HG03108 (cell line): ENCODE data around the gene ANKRD42.

Experiments
- ATAC-seq: cut with Tn5 transposase; IDR thresholded peaks from one replicate; pipeline ENCODE4 v1.9.1; 2021; ENCODE audit warnings: moderate library complexity; ENCODE audit not compliant: unreplicated experiment

Gene ANKRD42

DNA sequence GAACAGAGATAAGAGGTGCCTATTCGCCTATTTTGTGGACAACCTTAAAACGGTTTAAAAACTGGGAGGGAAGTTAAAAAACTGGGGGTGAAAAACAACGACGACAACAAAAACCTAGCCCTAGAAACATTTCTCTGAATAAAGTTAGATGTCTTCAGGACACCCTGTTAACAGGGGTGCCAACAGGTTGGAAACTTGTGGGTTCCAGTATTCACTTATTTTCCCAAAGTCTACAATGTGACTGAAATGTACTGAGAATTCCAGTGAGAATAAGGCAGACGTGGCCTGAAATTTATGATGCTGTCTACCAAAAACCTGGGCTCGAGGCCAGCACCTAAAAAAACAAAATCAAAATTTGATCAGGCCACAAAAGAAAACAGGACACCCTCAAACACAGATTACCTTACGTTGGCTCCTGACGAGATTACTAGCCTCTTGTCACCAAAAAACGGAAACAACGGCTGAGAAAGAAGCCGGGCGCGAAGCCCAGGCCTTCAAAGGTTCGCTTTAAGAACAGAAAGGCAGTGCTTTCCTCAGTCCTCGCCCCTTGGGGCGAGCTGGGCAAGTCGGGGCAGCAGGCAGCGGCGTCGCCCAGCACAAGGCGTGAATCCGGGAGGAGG, 91.7 kb downstream of the ANKRD42 start:
- peak; percentile 41 for ATAC-seq

- ATAC-seq = peak; percentile 82
Measured at GRCh38 chr11:83285771-83286528, 92.4 kb downstream of the ANKRD42 start, which contains the start of gene CCDC90B. Gene CCDC90B (minus strand): TSS chr11:83286367. CDS start chr11:83285972, 395 bp downstream.

GRCh38 chr11:83287631-83288030, 94.1 kb downstream of the ANKRD42 start:
- no peak for ATAC-seq

- peak; percentile 43 for ATAC-seq
Measured at GRCh38 chr11:83292709-83293456, 99.4 kb downstream of the ANKRD42 start.

DNA sequence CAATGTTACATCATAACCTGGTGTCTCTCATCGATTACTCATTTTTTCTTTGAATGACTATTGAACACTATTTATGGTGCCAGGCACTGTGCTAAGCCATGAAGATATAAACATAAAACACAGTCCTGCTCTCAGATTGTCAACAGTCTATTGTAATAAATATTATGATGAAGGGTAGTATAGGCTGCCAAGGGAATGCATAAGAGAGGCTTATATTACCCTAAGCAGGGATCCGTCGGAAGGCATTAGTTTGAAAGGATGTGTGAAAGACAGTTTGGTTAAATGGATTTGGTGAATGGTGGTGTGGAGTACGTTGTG, 99.9 kb downstream of the ANKRD42 start:
- no peak for ATAC-seq

DNA sequence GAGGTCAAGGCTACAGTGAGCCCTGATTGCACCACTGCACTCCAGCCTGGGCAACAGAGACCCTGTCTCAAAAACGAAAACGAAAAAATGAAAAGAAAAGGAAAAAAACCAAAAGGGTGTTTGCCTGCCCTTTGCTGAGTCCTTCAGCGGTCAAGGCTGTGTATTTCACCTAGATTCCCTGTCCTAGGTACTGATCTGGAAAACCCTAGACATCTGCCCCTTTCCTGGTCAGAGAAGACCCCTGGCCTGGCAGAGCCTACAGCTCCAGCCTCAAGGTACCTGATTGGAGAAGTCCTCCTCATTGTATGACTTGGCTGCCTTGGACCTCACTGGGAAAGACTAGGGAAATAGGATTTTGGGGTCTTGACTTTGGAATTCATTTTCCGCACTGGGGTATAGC, 100.7 kb downstream of the ANKRD42 start:
- no peak for ATAC-seq
